ENCODE results near the gene EFCAB8.
A peak's percentile ranks its signal among the peaks of the same experiment; 100 is the strongest.

EFCAB8 gene, protein sequence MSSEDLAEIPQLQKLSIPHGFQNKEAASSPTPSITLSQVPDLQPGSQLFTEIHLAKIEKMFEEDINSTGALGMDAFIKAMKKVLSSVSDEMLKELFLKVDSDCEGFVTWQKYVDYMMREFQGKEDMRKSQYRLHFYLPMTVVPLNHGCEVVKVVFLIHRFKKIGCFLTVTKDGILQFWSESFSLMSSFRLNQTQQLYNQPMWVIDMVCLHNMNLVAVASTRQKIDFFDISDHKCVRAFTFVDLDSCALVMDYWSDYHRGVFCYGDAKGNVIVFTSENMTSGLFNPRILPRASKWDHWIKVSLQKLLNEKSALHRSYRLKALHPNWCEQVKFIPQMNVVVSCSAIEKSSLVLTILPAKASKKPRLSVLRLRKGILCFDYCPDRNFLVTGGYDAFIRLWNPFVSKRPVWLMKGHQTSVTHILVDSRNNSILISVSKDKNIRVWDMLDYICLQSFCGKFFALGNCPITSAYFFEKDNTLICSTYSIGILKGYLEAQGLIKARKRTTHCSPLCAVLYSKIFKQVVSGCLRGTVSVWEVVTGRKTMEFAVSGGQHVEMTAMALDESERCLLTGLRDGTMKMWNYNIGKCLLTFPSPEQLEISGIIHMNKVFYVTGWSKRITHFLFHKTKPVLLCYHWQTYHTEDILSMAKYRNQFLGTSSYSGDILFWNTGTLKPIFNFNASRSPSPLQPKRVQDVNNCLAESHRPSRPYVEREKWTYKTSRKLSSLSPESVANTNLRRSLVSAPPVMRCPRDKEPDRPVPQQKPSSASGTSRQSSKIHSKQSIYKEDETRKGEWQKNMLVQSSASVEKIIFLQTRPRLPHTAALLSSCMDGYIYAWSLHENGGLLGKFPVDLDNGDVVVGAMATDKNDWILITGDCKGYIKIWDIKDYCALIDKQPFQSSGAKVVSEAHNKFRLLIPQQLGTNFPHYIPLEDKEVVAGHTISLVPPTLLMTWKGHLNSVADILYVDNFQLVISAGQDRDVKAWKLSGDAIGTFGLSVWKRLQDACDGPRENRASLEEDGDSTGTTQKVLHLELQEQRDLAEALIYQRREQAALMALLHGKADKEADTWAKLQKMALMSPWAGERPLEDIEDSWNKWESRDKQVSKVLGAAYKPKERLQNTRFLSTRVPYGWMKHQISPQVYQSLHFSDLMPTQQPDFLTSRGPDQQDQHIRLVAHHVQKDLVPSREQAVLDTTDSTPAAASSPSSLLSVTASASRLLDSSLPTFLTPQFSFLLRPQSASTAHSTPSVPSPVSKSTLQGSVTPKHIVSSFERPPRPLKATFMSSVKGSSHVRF

DNA sequence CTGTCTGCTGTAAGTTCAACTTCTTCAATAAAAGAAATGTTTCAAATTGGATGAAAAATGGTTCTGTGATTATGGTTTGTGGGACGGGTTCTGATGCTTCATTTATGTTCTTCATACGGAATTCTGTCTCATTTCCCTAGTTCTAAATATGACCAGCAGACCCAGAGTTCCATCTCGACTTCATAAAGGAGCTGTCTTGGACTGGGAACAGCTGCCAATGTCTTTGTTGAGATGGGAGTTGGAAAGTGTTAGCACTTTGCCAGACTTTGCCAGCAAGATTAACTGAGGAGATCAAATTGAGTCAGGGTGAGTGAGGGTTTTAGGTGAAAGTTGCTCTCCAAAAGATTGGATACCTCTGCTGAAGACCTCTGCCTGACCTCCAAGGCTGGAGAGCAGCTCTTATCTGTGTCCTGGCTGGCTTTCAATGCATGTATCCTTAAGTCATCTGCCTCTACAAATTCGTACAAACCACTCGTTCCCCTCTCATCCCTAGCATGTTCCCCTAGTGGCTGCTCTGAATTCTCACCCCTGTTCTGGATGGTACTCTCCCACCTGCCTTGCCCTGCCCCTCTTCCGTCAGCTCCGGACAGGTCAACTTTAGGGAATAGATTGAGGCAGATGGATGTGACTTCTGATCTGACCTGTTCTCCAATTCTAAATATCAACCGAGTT, at the start of gene EFCAB8:
Gene EFCAB8 (plus strand): TSS at position 223 of the 672 bp plus-strand sequence. CDS start 4,870 bp downstream, outside the sequence.
- DNase-seq = no peak

DNA sequence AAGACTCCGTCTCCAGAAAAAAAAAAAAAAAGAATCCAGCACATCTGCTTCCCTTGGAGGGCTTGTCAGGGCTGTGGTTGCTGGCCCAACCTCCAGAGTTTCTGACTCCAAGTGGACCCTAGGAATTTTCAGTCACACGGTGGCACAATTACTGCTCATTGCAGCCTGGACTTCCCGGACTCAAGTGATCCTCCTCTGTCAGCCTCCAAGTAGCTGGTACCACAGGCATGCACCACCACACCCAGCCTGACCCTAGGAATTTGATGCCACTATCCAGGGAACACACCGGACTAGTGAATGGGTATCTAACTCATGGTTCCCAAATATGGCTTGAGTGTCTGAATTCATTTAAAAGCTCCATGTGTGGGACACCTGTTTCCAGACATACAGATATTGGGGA, 48.8 kb upstream of the EFCAB8 start:
- no peak for DNase-seq

DNA sequence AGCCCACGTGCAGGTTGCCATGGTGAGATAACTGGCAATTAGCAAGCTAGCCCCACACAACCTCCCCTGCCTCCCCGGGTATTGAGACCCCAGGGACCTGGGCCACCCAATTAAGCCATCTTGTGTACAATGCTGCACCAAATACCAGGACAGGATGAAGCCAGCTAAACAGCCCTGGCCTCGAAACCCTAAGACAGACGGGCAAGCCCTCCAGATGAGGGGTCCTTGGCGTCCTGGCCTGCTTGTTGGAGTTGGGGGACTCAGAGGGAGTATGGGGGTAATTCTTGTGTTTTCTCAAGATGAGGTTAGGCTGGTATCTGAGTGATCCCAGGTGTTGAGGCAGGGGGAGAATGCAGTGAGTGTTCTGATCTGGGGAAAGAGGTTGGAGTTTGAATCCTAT, 47.8 kb upstream of the EFCAB8 start:
- DNase-seq = no peak

DNA sequence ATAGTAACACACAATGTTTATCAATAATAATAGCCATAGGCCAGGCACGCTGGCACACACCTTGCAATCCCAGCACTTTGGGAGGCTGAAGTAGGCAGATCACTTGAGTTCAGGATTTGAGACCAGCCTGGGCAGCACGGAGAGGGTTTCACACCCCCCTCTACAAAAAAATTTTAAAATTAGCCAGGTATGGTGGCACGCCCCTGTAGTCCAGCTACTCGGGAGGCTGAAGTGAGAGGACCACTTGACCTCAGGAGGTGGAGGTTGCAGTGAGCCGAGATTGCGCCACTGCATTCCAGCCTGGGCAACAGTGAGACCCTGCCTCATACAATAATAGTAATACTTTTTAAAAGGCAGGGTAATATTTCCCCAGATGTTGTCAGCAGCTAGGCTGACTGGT, 46.8 kb upstream of the EFCAB8 start:
- no peak for DNase-seq

DNA sequence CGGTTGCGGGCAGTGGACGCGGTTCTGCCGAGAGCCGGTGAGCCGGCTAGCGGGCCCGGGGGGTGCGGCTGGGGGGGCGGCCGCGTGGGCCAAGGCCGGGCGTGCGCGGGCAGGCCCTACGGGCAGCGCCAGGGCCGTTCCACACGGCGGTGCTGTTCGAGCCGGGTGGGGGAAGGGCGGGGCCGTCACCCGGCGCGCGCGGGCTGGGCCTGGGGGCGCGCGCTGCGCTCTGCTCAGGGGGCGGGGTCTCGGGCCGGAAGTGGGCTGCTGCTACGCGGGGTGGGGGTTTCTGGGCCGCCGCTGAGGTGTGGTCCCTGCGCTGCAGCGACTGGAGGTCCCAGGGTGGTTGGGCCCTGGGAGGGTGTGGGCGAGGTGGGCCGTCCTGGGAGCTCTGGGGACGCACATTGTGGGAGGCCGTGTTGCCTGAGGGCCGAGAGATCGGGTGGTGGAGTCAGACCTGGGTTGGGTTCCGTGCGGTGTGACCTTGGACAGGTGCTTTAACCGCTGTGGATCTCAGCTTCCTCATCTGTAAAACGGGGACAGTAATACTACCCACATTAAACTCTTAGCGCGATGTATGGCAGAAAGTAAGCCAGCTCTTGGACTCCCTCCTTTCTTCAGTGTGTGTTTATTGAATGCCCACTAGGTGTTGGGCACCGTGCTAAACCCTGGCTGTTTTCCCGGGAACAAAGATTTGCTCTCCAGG, 38.6 kb upstream of the EFCAB8 start:
- DNase-seq = no peak

DNA sequence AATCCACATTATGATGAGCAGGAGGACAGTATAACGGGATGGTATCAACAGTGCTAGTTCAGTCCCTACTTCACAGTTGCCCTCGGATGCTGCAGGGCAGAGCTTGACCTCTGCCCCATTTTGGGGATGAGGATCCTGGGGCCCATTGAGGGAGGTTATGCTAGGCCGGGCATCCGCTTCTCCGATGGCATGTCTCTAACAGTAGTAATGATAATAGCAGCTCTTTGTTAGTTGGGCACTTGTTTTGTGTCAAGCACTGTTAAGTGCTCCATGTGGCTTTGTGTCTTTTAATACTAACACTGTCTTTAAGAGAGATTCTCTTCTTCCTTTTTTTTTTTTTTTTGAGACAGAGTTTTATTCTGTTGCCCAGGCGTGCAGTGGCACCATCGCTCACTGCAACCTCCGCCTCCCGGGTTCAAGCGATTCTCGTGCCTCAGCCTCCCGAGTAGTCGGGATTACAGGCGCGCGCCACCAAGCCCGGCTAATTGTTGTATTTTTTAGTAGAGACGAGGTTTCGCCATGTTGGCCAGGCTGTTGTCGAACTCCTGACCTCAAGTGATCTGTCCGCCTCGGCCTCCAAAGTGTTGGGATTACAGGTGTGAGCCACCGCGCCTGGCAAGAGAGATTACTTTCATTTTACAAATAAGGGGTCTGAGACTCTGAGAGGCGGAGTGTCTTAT, 37.9 kb upstream of the EFCAB8 start:
- no peak for DNase-seq

DNA sequence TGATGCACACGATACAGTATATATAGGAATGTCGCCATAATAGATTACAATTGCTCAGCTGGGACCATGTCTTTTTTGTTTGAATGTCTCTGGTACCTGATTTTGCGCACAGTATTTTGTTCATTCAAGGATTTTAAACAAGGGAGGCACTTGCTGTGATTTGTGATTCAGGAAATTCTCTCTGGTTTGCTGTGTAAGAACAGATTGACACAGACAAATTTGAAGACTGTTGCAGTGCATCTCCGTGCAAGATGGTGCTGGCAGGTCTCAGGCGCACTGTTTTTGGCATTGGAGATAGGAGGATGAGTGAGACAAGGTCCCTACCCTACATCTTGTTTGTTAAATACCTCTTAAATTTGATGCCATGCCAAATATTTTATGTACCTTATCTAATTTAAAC, 36.5 kb upstream of the EFCAB8 start:
- DNase-seq = no peak

DNA sequence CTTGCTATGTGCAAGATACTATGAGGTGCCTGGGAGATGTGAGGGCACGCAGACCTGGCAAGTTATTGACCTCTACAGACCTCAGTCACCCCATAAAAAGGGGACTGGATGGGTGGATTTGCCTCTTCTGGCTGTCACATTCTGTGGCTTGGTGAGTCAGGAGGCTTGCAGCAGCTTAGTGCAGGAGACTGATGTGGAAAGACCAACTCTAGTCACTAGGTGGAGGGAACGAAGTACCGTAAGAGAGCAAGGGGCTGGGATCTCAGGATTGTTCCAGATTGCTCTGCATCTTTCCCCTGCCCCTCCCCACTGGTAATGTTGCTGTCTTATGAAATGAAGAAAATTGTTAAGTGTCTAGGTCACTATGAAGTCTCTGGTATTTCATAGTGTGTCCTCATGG, 35.6 kb upstream of the EFCAB8 start:
- DNase-seq = no peak

DNA sequence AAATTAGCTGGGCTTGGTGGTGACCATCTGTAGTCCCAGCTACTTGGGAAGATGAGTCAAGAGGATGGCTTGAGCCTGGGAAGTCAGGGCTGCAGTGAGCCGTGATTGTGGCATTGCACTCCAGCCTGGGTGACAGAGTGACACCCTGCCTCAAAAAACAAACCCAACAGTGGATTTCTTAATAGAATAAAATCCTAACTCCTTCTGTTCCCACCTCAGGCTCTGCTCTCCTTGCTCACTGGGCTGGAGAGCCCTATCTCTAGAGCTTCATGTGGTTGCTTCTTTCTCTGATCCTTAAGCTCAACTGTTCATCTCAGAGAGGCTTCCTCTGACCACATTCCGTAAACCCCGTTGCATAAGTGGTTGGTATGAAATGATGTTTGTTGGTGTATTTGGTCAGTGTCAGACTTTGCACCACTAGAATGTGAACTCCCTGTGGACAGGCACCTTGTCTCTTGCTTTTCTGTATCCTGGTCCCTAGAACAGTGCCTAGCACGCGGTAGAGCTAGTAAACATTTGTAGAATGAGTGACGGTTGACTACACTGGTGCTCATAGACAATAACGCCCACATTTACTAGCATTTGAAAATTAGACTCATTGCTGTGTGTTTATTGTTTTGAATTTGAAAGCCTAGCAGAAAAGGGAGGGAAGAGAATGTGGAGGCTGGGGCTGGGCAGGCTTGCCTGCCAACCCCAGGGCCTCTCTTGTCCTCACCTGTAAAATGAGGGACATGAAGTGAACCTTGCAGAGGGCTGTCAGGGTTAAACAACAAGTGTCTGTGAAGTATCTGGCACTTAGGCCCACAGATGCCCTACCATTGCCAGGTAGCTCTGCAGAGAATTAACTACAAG, 34.8 kb upstream of the EFCAB8 start:
- no peak for DNase-seq

DNA sequence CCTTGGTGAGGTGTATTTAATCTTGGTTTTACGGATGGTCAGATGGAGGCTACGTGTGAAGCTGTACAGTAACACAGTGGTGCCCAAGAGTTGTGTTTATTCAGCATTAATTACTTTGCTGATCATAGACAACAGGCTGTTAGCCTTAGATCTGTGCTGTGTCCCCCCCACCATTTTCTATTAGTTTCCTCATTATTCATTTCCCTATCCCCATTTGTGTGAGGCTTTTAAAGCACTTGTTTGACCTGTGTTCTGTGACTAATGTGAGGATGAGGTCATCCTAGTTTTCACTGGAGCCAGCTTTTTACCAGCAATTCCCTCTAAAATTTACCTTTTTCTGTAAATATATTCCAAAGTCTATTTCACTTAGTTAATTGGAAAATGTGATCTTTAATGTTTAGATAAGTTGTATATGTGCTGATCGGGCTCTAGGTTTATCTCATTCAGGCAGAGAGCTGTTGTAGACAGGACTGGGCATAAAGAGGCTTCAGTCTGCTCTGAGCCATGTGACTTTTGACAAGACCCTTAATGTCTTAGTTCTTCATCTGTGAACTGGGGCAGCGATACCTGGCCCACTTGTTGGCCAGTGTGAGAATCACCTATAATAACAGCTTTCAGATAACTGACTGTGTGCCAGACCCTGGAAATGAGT, 30.6 kb upstream of the EFCAB8 start:
- DNase-seq = no peak

DNA sequence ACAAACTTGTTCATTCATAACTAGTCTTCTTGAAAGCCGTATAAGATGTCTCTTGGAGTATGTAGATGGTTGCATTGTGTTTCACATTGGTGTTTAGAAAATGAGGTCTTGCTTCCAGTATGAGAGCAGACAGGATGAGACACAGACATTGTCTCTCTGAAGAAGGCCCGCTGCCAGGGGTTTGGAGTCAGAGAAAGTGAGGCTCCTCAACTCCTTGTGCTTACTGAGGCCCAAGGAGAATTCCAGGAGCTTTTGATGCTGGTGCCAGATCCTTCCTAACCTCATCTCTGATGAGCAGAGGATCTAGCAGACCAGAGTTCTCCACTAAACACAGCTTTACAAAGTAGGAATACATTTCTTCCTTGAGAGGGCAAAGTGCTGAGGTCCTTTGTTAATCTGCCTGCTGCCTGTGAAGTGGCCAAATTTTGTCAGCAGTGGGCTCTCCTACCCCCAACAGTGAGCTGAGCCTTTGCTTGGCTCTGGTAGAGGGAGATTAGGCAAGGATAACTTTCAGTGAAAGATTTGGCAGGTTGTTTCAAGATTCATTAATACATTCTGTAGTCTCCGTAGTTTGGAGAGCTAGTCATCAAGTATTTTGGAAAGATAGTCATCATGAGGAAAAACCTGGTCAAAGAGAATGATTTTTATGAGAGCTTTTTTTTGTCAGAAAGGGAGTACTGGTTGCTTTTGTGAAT, 29.3 kb upstream of the EFCAB8 start:
- no peak for DNase-seq

DNA sequence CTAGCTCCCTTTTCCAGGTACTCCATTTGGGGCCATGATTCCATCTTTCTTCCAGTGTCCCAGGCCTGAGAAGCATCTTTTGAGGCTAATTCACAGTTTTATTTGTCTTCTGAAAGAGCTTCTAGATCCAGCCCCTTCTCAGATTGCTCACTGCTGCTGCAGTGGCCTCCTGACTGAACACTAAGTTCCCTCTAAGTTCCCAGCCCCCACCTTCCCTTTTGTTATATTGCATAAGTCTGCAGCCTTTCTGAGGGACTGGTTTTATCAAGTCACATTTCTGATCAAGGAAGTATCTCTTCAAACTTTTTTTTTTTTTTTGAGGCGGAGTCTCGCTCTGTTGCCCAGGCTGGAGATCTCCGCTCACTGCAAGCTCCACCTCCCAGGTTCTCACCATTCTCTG, 28.3 kb upstream of the EFCAB8 start:
- DNase-seq = peak; percentile 37

DNA sequence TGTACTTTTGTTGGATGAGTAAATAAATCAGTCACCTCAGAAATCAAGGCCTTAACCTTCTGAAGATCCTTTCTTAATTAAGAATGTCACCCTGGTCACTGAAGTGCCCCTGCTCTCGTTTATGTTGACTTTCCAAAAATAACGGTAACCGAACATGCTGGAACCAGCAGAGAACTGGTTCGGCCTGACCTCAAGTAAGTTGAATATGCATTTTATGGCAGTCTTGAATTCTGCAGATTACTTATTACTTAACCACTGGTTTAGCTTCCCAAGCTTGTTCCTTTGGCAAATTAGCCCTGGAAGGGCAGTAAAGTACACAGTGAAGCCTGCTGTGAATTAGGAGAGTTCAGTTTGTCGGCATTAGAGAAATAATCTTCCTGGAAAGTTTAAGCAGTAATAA, 26.7 kb upstream of the EFCAB8 start:
- DNase-seq = no peak

DNA sequence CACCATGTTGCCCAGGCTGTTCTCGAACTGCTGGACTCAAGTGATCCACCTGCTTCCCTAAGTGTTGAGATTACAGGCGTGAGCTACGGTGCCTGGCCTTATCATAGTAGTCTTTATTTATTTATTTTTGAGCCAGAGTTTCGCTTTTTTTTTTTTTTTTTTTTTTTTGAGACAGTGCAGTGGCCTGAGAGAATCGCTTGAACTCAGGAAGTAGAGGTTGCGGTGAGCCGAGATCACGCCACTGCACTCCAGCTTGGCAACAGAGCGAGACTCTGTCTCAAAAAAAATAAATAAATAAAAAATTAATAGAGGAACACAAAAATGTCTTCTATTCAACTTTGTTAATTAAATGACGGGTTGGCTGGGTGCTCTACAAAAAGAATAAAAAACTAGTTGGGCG, 26.1 kb upstream of the EFCAB8 start:
- DNase-seq = peak; percentile 38

DNA sequence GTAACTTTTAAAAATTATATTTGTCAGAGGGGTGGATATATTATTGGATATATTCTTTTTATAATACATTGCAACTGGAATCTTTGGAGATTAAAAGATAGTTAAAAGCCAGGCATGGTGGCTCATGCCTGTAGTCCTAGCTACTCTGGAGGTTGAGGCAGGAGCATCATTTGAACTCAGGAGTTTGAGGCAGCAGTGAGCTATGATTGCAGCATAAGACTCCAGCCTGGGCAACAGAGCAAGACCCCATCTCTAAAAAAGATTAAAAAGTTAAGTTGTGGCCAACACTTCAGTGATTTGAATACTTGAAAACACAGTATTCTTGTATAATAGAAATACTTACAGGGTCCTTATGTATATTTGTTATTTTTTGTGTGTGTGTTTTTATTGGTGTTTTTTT, 23.8 kb upstream of the EFCAB8 start:
- DNase-seq = no peak

DNA sequence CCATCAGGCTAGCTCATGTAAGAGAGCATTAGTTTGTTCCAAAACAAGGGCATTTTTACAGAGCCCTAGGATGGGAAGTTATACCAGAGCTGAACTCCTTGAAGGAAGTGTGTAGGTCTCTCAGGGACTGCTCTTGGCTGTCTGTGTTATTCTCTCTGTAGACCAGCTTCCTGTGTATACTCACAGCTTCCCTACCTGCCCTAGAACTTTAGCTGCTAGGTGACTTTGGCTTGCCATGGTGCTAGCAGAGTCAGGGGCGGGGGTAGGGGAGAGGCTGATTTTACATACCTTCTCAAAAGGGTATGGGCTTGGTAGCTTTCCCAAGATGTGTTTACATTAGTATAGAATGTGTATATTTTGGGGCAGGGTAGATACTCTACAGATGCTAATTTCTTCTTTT, 21.6 kb upstream of the EFCAB8 start:
- no peak for DNase-seq

DNA sequence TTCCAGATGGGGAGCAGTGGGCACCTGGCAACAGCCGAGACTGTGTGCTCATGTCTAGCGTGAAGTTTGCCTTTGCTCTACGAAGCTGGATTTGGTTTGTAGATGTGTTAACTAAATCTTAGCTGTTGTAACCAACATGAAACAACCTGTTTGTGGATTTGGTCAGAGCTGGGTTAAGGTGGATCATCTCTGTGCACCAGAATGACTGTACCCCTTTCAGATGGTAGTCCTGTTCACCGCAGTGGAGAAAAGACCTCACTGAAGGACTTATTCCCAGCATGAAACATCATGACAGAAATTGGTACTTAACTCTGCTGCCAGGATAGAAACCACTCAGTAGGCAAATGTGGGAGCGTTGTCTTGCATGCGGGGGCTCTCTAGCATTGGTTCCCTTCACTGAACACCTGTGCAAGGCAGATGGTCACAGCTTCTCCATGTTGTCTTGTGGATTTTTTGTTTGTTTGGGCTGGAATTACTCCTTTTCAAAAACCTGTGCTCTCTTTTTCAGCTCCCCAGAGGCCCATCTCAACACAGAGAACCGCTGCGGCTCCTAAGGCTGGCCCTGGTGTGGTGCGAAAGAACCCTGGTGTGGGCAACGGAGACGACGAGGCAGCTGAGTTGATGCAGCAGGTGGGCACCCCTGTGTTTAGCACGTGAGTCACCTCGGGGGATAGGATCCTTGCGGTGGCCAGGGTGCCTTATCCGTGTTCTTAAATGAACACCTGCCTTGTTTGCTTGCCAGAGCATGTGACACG, 19.3 kb upstream of the EFCAB8 start:
- no peak for DNase-seq

DNA sequence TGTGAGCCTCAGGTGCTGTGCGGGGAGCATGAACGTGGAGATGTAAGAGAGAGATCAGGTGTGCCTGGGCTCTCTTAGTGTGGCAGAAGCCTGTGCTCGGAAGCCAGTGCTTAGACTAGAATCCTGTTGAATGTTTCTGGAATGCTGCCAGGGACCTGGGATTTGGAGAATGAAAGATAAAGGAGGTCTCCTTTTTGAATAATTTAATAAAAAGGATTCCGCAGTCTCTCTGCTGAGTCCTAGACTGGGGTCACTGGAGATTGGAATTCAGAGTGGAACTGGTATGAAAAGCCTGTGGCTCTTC, 18.8 kb upstream of the EFCAB8 start:
- no peak for DNase-seq

DNA sequence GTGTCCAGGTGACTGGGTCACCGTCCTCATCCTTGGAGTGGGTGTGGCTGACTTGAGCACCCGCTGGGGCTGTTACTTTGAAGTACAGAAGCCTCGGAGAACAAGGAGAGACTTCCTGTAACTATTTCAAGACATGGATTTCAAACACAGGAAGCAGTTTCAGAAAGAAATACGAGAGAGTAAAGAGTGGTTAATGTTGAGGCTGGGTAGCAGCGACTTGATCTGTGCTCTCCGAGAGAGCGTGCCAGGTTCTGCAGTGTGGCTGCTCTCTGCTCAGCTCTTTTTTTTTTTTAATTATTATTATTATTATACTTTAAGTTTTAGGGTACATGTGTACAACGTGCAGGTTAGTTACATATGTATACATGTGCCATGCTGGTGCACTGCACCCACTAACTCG, 17.5 kb upstream of the EFCAB8 start:
- no peak for DNase-seq

All from CD4-positive, alpha-beta T cell treated with Interferon gamma for 1 hour (primary cell).